ENCODE results near the gene CENPV.
A peak's percentile ranks its signal among the peaks of the same experiment; 100 is the strongest.
"Not testable (repeated sequence)": the region's sequence is repeated elsewhere in the genome, so short reads cannot be mapped to it uniquely, and the experiment has no call there.

Gene CENPV

GRCh38 chr17:16312061-16312460 is 41.2 kb downstream of the CENPV start:
- not testable (repeated sequence) for DNase-seq

DNA sequence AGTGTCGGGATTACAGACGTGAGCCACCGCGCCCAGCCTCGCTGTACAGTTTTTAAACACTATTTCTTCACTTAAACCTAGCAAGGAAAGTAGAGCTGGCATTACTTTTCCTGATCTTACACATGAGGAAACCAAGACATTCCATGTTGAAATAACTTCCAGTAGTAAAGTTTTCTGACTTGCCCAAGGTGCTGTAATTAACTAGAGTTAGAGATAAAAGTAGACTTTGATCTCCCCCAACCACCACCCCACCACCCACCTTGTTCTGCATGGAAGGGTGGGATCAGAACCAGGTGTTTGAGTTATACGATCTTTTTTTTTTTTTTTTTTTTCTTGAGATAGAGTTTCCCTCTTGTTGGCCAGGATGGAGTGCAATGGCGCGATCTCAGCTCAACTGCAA is 47.1 kb downstream of the CENPV start:
- no peak for DNase-seq

DNA sequence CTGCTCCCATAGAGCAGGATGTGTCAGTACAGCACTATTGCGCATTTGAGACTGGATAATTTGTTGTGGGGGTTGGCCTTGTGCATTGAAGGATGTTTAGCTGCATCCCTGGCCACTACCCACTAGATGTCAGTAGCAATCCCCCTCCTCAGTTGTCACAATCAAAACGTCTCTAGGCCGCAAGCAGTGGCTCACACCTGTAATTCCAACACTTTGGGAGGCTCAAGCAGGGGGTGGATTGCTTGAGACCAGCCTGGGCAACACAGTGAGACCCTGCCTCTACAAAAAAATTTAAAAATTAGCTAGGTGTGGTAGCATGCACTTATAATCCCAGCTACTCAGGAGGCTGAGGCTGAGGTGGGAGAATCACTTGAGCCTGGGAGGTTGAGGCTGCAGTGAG is 48.4 kb downstream of the CENPV start:
- peak; percentile 3 for DNase-seq

GRCh38 chr17:16302856-16303255 is 50.4 kb downstream of the CENPV start:
- DNase-seq, result no peak

- no peak for DNase-seq
Observed at GRCh38 chr17:16301963-16302855, 51.1 kb downstream of the CENPV start.

DNA sequence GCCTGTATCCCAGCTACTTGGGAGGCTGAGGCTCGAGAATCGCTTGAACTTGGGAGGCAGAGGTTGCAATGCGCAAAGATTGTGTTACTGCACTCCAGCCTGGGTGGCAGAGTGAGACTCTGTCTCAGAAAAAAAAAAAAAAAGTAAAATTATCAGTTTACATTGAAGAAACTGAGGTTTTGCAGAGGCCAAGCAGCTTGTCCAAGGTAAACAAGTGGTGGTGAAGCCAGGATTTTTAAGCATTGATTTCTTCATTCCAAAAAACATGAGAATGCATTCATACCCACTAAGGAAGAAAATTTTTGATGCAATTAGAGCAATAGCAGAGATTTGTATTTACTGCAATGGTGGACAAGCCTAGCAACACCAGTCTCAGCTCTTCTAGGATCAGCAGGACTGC is 52.7 kb downstream of the CENPV start:
- DNase-seq, result no peak

- no peak for DNase-seq
Observed at GRCh38 chr17:16298140-16298662, 55.1 kb downstream of the CENPV start.

GRCh38 chr17:16297367-16298139 is 55.7 kb downstream of the CENPV start:
- DNase-seq, result no peak

DNA sequence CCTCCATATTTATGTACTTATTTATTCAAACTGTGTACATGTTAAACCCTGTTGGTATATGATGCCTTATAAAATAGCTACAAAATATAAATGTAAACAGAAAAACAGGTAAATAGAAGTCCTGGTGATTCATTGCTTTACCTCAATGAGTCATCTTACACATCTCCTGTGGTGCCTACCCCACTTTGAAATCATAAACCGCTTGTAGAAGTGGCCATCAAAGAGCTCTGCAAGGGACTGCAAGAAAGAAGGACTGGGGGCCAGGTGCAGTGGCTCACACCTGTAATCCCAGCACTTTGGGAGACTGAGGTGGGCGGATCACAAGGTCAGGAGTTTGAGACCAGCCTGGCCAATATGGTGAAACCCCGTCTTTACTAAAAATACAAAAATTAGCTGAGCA is 57.2 kb downstream of the CENPV start:
- DNase-seq, result not testable (repeated sequence)

DNA sequence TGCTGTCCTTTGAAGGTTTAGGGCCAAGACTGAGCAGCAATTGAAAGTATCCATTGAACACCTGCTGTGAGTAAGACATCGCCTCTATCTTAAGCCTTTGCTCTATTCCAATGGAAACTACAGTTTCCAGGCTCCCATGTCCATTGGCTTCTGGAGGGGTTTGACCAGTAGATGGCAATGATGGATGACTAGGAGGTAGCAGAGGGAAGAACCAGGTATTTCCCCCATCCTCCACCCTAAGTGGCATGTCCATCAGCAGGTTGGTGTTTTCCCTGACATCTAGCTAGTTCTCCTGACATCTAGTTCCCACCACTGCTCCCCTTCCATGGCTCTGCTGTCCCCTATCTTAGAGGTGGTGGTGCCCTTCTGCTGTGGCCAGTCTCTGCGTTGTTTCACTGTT is 58.7 kb downstream of the CENPV start:
- no peak for DNase-seq

DNA sequence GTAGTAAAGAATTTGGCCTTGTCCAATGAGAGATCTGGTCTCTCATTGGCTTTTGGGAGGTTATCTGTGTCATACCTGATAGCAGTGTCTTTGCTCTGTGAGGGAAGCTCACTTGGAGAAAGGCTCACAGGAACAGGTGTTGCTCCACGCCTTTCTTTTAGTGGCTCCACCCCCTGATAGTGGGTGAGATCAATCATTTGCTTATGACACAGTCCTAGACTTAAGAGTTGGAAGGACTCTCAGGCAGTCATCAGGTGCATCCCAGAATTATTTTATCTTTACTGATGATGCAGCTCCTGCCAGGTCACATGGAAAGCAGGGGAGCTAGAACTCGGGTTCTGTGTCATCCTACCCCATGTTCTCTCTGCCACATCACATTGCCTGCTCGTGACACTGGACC is 59.3 kb downstream of the CENPV start:
- DNase-seq, result no peak
